ENCODE measurements around the gene MS4A3. TPM values are rescaled to one million over a fixed set of nuclear protein-coding genes. Genes with fewer than 3 reads are reported as not detected.

The MS4A3 gene
- total and polyA plus RNA-seq, 2 donors from 2014 or later = not detected

DNA sequence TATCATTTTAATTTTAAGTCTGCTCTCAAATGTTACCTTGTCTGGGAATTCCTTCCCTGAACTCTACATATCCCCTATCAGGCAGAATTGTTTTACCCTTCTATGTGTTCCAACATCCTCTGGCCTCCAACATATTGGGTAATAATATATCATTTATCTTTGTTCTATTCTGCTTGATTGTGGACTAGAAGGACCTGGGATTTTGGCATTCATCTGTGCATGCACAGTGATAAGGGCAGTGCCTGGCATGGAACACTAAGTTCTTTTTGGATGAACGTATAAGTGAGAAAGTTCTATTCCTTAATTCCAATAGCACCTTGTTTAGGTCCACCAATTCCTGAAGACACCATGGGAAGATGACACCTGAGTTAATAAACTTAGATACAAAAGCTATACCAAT lies 30.8 kb downstream of the MS4A3 start:
- no peak overlapping the region for H3K4me3 ChIP-seq (ENCODE audit: low read length in 3 of 3)
- no peaks in the 10 kb centered on the region for H3K27me3 ChIP-seq (ENCODE audit: control insufficient read depth, insufficient read depth, low read length)
- H3K9ac ChIP-seq (ENCODE audit: low read length in 3 of 3) = no peak overlapping the region
- DNase-seq = no peak
- no peak overlapping the region for H3K27ac ChIP-seq (ENCODE audit: low read depth in 2 of 2, low read length in 2 of 2)
- intact Hi-C loops (cut with DNase I) = no loop called here
- no peaks in the 10 kb centered on the region for H3K36me3 ChIP-seq (ENCODE audit: control insufficient read depth in 2 of 3, insufficient read depth in 3 of 3, low read length in 3 of 3)
- no peaks in the 10 kb centered on the region for H3K4me1 ChIP-seq (ENCODE audit: control insufficient read depth in 2 of 3, insufficient read depth in 2 of 3, low read depth in 1 of 3, low read length in 3 of 3)
- H3K9me3 ChIP-seq (ENCODE audit: control insufficient read depth in 2 of 3, insufficient read depth in 1 of 3, low read length in 3 of 3) = no peaks in the 10 kb centered on the region
- FAIRE-seq = no peak
- TF ChIP-seq, protein P1, sequence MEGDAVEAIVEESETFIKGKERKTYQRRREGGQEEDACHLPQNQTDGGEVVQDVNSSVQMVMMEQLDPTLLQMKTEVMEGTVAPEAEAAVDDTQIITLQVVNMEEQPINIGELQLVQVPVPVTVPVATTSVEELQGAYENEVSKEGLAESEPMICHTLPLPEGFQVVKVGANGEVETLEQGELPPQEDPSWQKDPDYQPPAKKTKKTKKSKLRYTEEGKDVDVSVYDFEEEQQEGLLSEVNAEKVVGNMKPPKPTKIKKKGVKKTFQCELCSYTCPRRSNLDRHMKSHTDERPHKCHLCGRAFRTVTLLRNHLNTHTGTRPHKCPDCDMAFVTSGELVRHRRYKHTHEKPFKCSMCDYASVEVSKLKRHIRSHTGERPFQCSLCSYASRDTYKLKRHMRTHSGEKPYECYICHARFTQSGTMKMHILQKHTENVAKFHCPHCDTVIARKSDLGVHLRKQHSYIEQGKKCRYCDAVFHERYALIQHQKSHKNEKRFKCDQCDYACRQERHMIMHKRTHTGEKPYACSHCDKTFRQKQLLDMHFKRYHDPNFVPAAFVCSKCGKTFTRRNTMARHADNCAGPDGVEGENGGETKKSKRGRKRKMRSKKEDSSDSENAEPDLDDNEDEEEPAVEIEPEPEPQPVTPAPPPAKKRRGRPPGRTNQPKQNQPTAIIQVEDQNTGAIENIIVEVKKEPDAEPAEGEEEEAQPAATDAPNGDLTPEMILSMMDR (IDR thresholded peaks at IDR 0.05; ENCODE audit: borderline replicate concordance, extremely low read depth, insufficient read depth) = no peak

GRCh38 chr11:60088364-60088763 lies 31.9 kb downstream of the MS4A3 start, which contains the start of gene MS4A2:
Gene MS4A2, plus strand, starts transcription at chr11:60088664. Its CDS starts 102 bp downstream, at chr11:60088766.
- H3K4me1 ChIP-seq (ENCODE audit: control insufficient read depth in 2 of 3, insufficient read depth in 2 of 3, low read depth in 1 of 3, low read length in 3 of 3) = no peaks in the 10 kb centered on the region
- H3K4me3 ChIP-seq (ENCODE audit: low read length in 3 of 3) = no peak within 1 kb of the TSS
- TF ChIP-seq, protein P1 (IDR thresholded peaks at IDR 0.05; ENCODE audit: borderline replicate concordance, extremely low read depth, insufficient read depth) = no peak
- H3K27me3 ChIP-seq (ENCODE audit: control insufficient read depth, insufficient read depth, low read length) = no peaks in the 10 kb centered on the region
- DNase-seq = no peak
- H3K9me3 ChIP-seq (ENCODE audit: control insufficient read depth in 2 of 3, insufficient read depth in 1 of 3, low read length in 3 of 3) = no peaks in the 10 kb centered on the region
- H3K36me3 ChIP-seq (ENCODE audit: control insufficient read depth in 2 of 3, insufficient read depth in 3 of 3, low read length in 3 of 3) = no peaks in the 10 kb centered on the region
- intact Hi-C loops (cut with DNase I) = no loop called here
- no peak for FAIRE-seq
- no peak within 1 kb of the TSS for H3K9ac ChIP-seq (ENCODE audit: low read length in 3 of 3)
- no peak within 1 kb of the TSS for H3K27ac ChIP-seq (ENCODE audit: low read depth in 2 of 2, low read length in 2 of 2)

GRCh38 chr11:60095477-60096120 lies 39.1 kb downstream of the MS4A3 start:
- Histone ChIP-seq H3K36me3 (ENCODE audit: control insufficient read depth in 2 of 3, insufficient read depth in 3 of 3, low read length in 3 of 3) (no peaks in the 10 kb centered on the region), H3K9ac (ENCODE audit: low read length in 3 of 3) (no peak overlapping the region), H3K27ac (ENCODE audit: low read depth in 2 of 2, low read length in 2 of 2) (no peak overlapping the region), H3K4me3 (ENCODE audit: low read length in 3 of 3) (no peak overlapping the region), H3K9me3 (ENCODE audit: control insufficient read depth in 2 of 3, insufficient read depth in 1 of 3, low read length in 3 of 3) (no peaks in the 10 kb centered on the region), H3K27me3 (ENCODE audit: control insufficient read depth, insufficient read depth, low read length) (no peaks in the 10 kb centered on the region), H3K4me1 (ENCODE audit: control insufficient read depth in 2 of 3, insufficient read depth in 2 of 3, low read depth in 1 of 3, low read length in 3 of 3) (no peaks in the 10 kb centered on the region)
- FAIRE-seq (no peak), DNase-seq (no peak)
- TF ChIP-seq, protein P1 (IDR thresholded peaks at IDR 0.05; ENCODE audit: borderline replicate concordance, extremely low read depth, insufficient read depth) = no peak
- intact Hi-C loops (cut with DNase I) = no loop called here

GRCh38 chr11:60097189-60097588 lies 40.7 kb downstream of the MS4A3 start:
- Histone ChIP-seq H3K9ac (ENCODE audit: low read length in 3 of 3) (no peak overlapping the region), H3K4me1 (ENCODE audit: control insufficient read depth in 2 of 3, insufficient read depth in 2 of 3, low read depth in 1 of 3, low read length in 3 of 3) (no peaks in the 10 kb centered on the region), H3K36me3 (ENCODE audit: control insufficient read depth in 2 of 3, insufficient read depth in 3 of 3, low read length in 3 of 3) (no peaks in the 10 kb centered on the region), H3K4me3 (ENCODE audit: low read length in 3 of 3) (no peak overlapping the region), H3K27ac (ENCODE audit: low read depth in 2 of 2, low read length in 2 of 2) (no peak overlapping the region), H3K27me3 (ENCODE audit: control insufficient read depth, insufficient read depth, low read length) (no peaks in the 10 kb centered on the region), H3K9me3 (ENCODE audit: control insufficient read depth in 2 of 3, insufficient read depth in 1 of 3, low read length in 3 of 3) (no peaks in the 10 kb centered on the region)
- TF ChIP-seq, protein P1 (IDR thresholded peaks at IDR 0.05; ENCODE audit: borderline replicate concordance, extremely low read depth, insufficient read depth) = no peak
- no peak for DNase-seq
- intact Hi-C loops (cut with DNase I) = no loop called here
- no peak for FAIRE-seq
